ENCODE results near the gene KAT2A.
"Not testable (repeated sequence)": the region's sequence is repeated elsewhere in the genome, so short reads cannot be mapped to it uniquely, and the experiment has no call there.

KAT2A gene

GRCh38 chr17:42142371-42142896 lies 21.3 kb upstream of the KAT2A start:
- peak; percentile 37 to 83 for DNase-seq (ENCODE audit: low read depth in 2 of 2)
- no peak overlapping the region for H3K4me3 ChIP-seq (replicated peaks in 1 of 2; ENCODE audit: low read depth in 2 of 2, low read length in 2 of 2)
- no peak for TF ChIP-seq CTCF (IDR thresholded peaks at IDR 0.05; ENCODE audit: low read depth, low read length)

DNA sequence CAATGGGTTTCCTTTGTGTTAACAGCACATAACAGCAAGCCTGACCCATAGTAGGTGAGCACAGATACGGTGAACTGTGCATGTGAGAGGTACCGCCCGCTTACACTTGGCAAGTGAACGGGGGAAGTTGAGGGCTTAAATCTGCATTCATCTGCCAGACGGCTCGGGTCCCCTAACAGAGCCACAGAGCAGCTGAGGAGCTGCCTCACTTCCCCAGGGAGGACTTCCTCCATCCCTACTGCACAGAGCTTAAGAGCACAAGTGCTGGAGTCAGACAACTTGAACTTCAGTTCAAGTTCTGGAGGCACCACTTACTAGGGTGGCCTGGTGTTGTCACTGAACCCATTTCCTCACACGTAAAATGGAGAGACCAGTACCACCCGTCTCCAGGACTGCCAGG lies 20.2 kb upstream of the KAT2A start:
- no peak for DNase-seq (ENCODE audit: low read depth in 2 of 2)
- H3K4me3 ChIP-seq (replicated peaks in 1 of 2; ENCODE audit: low read depth in 2 of 2, low read length in 2 of 2), result no peak overlapping the region
- TF ChIP-seq CTCF (IDR thresholded peaks at IDR 0.05; ENCODE audit: low read depth, low read length), result no peak

- not testable (repeated sequence) for DNase-seq (ENCODE audit: low read depth in 2 of 2); H3K4me3 ChIP-seq (replicated peaks in 1 of 2; ENCODE audit: low read depth in 2 of 2, low read length in 2 of 2)
These were observed 19.5 kb upstream of the KAT2A start for GRCh38 chr17:42140690-42141089.

GRCh38 chr17:42138749-42139492 lies 17.8 kb upstream of the KAT2A start:
- no peak for TF ChIP-seq CTCF (IDR thresholded peaks at IDR 0.05; ENCODE audit: low read depth, low read length)
- DNase-seq (ENCODE audit: low read depth in 2 of 2), result no peak
- H3K4me3 ChIP-seq (replicated peaks in 1 of 2; ENCODE audit: low read depth in 2 of 2, low read length in 2 of 2), result no peak overlapping the region

DNA sequence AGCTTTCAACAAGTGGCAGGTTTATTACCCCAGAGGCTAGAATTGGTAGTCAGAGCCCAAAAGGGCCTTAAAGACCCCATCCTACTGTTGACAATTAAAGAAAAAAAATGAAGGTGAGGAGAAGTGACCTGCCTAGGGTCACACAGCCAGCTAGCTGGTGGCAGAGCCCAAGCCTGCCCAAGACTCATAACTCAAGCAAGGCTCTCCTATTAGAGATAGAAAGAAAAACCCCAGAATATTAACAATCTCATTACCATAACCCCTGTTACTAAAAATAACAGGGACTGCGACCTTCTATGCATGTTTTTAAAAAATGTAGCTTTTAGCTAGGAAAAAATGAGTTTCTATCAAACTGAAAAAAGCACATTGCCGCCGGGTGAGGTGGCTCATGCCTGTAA lies 15.5 kb upstream of the KAT2A start:
- TF ChIP-seq CTCF (IDR thresholded peaks at IDR 0.05; ENCODE audit: low read depth, low read length), result no peak
- DNase-seq (ENCODE audit: low read depth in 2 of 2), result no peak

DNA sequence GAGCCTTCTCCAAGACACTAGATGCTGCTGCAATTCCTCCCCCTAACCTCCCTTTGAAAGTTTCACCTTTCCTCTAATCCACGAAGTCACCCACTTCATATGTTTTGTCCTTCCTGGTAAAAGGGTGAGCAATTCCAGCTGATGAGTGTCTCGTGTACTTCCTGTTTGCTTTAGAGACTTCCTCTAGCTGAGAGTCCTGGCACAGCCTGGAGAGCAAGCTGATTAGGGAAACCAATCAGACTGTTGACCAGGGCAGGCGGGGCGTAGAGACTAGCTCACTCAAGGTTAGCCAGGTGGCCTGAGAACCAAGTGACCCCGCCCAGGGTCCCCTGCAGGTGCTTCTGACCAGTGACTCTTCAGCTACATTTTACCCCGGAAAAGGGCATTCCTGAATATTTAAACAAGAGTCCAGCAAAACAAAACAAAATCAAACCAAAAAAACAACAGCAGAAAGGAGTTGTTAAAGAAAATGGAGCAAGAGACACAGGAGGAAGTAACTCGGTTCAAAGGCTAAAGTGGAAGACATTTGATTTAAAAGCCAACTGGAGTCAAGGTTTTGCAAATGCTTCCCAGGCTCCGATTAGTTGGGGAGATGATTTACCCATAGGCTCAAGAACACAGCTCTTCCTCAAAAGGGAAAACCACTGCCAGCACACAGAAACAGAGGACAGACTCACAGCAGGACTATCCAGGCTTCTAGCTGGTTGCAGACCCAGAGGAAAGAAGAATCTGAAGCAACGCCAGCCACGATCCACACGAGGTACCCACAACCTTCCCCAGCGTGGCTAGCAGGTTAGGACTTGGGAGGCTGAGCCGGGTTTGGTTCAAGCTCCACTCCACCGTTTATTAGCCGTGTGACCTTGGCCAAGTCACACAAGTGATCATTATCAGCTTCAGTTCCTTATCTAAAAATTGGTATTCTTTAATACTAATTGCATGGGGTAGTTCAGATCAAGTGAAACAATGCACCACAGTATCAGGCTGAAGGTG lies 14.8 kb upstream of the KAT2A start:
- DNase-seq (ENCODE audit: low read depth in 2 of 2), result peak; percentile 82 to 83
- TF ChIP-seq CTCF (IDR thresholded peaks at IDR 0.05; ENCODE audit: low read depth, low read length), result no peak
- H3K4me3 ChIP-seq (replicated peaks in 1 of 2; ENCODE audit: low read depth in 2 of 2, low read length in 2 of 2), result no peak overlapping the region

More for the DNA sequence above, 15.5 kb upstream of the KAT2A start:
- H3K4me3 ChIP-seq (replicated peaks in 1 of 2; ENCODE audit: low read depth in 2 of 2, low read length in 2 of 2), result no peak overlapping the region

DNA sequence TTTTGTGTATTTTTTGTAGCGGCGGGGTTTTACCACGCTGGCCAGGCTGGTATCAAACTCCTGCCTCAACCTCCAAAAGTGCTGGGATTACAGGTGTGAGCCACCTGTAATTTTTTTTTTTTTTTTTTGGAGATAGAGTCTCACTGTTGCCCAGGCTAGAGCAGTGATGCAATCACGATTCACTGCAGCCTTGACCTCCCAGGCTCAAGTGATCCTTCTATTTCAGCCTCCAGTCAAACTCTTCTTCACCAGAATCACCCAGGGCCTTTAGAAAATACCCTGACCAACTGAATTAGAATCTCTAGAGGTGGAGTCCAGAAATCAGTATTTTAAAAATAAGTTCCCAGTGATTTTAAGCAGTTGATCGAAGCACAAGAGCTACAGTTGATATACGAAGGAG lies 14.0 kb upstream of the KAT2A start:
- no peak overlapping the region for H3K4me3 ChIP-seq (replicated peaks in 1 of 2; ENCODE audit: low read depth in 2 of 2, low read length in 2 of 2)
- no peak for DNase-seq (ENCODE audit: low read depth in 2 of 2)
- no peak for TF ChIP-seq CTCF (IDR thresholded peaks at IDR 0.05; ENCODE audit: low read depth, low read length)
